GM18499 (cell line): Measurements from ENCODE around the gene SHISA6.

Source experiments
- ATAC-seq: cut with Tn5 transposase; IDR thresholded peaks from one replicate; pipeline ENCODE4 v1.9.1; 2021; ENCODE audit warnings: moderate number of reproducible peaks; ENCODE audit not compliant: insufficient read depth, unreplicated experiment

SHISA6 gene

GRCh38 chr17:11264183-11264871 lies 23.3 kb downstream of the SHISA6 start:
- ATAC-seq = no peak

- no peak for ATAC-seq
Observed at GRCh38 chr17:11267999-11268575, 27.1 kb downstream of the SHISA6 start.

GRCh38 chr17:11269210-11269609 lies 28.2 kb downstream of the SHISA6 start:
- ATAC-seq = no peak

DNA sequence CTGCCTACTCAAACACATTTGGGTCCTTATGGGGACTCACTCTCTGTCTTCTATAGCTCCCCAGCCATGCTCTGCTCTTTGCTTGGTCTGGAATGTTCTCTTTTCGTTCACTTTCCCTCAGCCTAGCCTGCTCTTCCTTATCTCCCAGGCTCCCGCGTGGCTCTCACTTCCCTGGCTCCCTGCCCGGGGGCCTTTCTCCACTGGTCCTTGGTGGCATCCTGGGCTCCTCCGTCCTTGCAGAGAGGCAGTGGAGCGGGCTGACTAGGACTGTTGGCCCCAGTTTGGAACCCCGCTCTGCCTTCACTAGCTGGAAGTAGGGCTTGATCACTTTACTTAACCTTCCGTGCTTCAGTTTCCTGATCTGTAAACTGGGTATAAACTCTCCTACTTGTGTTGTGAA lies 31.2 kb downstream of the SHISA6 start:
- ATAC-seq = no peak

GRCh38 chr17:11273596-11273995 lies 32.6 kb downstream of the SHISA6 start:
- ATAC-seq = no peak

- no peak for ATAC-seq
Observed at GRCh38 chr17:11274106-11274505, 33.1 kb downstream of the SHISA6 start.

- ATAC-seq = no peak
Observed at GRCh38 chr17:11276486-11276885, 35.5 kb downstream of the SHISA6 start.

- ATAC-seq = no peak
Observed at GRCh38 chr17:11278186-11278991, 37.4 kb downstream of the SHISA6 start.

DNA sequence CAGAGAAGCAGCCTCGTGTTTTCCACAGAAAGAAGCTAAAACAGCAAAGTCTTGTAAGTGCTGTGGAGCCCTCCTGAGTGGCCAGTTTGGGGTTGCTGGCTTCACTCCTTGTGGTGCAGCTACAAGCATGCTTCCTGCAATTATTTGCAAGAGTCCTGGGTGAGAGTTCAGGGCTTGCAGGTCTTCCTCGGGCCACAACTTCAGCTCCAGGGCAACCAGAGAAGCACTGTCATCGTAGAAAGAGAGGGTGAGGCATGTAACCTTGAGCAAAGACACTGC lies 37.9 kb downstream of the SHISA6 start:
- no peak for ATAC-seq

DNA sequence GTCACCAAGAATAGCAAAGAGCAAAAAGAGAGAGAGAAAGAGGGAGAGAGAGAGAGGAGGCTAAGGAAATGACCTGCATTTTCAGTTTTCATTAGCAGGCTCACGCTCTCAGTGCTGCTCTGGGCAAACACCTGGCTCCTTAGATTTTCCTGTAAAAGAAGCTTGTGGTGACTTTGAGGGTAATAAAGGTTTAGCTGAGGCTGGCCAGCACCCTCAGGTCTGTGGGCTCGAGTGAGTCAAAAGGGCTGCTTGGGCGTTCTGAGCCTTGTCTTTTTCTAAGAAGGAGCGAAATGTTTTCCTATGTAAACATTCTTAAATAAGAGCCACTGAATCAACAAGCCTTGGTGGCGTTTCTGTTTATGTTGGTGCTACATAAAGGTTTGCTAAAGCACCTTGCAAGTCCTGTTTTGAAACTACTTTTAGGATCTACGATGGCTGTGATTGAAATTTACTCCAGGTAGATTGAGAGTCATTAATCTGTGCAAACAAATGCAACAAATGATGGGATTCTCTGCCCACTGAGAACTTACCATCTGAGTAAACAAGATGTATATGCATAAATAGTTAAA lies 38.8 kb downstream of the SHISA6 start:
- ATAC-seq = no peak

- ATAC-seq = no peak
Observed at GRCh38 chr17:11282586-11282985, 41.6 kb downstream of the SHISA6 start.

- no peak for ATAC-seq
Observed at GRCh38 chr17:11284811-11285210, 43.8 kb downstream of the SHISA6 start.

GRCh38 chr17:11285946-11286345 lies 44.9 kb downstream of the SHISA6 start:
- ATAC-seq = no peak

DNA sequence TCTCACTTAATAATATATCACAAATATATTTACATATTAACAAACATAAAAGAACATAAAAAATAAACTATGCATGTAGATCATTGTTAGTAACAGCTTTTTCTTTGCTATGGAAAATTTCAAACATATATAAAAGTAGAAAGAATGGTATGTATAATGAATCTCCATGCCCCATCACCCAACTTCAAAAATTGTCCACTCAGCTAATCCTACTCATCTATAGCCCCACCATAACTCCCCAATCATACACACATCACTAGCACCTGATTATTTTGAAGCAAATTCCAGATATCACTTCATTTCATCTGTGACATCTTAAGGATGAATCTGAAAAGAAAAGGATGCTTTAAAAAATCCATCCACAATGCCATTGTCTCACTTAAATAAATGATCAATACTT lies 46.8 kb downstream of the SHISA6 start:
- ATAC-seq = no peak

GRCh38 chr17:11290814-11291213 lies 49.8 kb downstream of the SHISA6 start:
- no peak for ATAC-seq

- no peak for ATAC-seq
Observed at GRCh38 chr17:11292491-11292890, 51.5 kb downstream of the SHISA6 start.

GRCh38 chr17:11293480-11293879 lies 52.5 kb downstream of the SHISA6 start:
- ATAC-seq = no peak

DNA sequence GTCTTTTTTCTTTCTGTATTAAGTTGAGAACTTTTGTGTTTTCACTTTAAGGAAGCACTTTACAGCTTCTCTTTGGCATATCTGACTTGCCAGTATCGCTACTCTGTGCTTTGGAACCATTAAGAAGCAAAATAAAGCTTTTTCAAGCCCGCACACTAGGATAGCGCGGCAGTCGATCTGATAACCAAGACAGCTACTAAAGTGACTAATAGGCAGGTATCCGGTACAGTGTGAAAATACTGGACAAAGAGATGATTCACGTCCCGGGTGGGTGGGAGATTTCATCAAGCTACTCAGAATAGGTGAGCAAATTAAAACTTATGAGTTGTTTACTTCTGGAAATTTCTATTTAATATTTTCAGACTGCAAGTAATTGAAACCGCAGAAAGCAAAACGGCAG lies 53.8 kb downstream of the SHISA6 start:
- ATAC-seq = no peak

DNA sequence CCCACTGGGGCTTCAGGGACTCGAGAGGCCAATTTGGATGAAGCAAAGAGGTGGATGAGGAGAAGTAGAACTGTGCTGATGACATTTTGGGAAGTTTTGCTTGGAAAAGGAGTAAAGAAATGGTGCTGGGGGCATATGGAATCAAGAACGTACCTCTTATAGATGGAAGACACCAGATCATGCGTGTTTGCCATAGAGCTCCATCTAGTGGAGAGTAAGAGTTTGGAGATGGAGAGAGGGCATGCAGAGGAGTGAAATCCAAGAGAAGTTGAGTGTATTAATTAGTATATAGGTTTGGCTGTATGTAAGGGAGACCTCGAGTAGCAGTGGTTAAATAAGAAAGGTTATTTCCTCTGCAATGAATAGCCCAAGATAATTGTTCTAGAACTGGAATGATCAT lies 56.0 kb downstream of the SHISA6 start:
- ATAC-seq = no peak

DNA sequence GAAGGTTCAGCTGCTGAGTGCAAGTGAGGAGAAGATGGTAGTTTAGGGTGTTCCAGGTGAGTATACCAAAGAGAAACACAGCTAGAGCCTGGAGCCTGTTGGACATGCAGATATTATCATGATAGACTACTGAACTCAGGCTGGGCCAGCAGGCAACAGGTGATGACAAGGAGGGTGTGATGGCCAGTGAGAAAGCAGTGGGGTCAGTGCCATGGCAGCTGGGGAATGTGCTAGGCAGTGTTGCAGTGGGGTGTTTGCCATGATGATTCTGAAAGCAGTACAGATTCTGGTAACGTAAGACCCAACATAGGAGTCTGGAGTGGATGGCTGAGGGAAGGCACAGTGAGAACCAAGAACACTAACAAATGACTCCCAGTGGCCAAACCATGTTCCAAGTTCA lies 57.4 kb downstream of the SHISA6 start:
- no peak for ATAC-seq

- ATAC-seq = no peak
Observed at GRCh38 chr17:11300201-11300600, 59.2 kb downstream of the SHISA6 start.
